ENCODE data around the gene CXXC5. TPM values are rescaled to one million over a fixed set of nuclear protein-coding genes. Genes with fewer than 3 reads are reported as not detected.
A peak's percentile ranks its signal among the peaks of the same experiment; 100 is the strongest.

CXXC5 gene
- total RNA-seq, 4 donors from 2014 or later, result 26.5 to 50.7 (median 36.2) TPM

- Histone ChIP-seq H3K4me3 (no peak overlapping the region), H3K27me3 (no peaks in the 10 kb centered on the region), H3K9me3 (no peaks in the 10 kb centered on the region), H3K4me1 (peaks cover 13 to 42% (median 34%) of the 10 kb centered on the region in 4 donors), H3K27ac (peak overlapping the region; percentile 78 to 90 (median 85)), H3K36me3 (no peaks in the 10 kb centered on the region)
- TF ChIP-seq CTCF (IDR thresholded peaks at IDR 0.05) (no peak), POLR2A (IDR thresholded peaks at IDR 0.05) (no peak), EP300 (IDR thresholded peaks at IDR 0.05; ENCODE audit: low read depth) (no peak), POLR2AphosphoS5 (IDR thresholded peaks at IDR 0.05) (no peak)
- in situ Hi-C loops (cut with MboI; ENCODE audit: low pct_ligation_motif_present in 1 of 4, low pct_unique_long_range_greater_than_20kb in 1 of 4, low sequenced_read_pairs in 3 of 4), result no loop called here
- intact Hi-C loops (cut with DNase I; ENCODE audit: low total_unique reads), result no loop called here
- DNase-seq, result no peak
- 63 to 100% methylated on average over 1 to 2 of the region's 2 CpGs for WGBS, 2 donors (ENCODE audit: low coverage in 1 of 2)
Observed at GRCh38 chr5:139667001-139667729, 19.0 kb downstream of the CXXC5 start.

GRCh38 chr5:139667730-139668063 is 19.5 kb downstream of the CXXC5 start:
- TF ChIP-seq CTCF (IDR thresholded peaks at IDR 0.05) (peak in 1 of 5 experiments; percentile 16), EP300 (IDR thresholded peaks at IDR 0.05; ENCODE audit: low read depth) (no peak)
- no peak for DNase-seq
- peak overlapping the region in 3 of 4 donors; percentile 42 to 49 (median 44) for H3K4me3 ChIP-seq
- no peaks in the 10 kb centered on the region for H3K36me3 ChIP-seq
- H3K27me3 ChIP-seq, result no peaks in the 10 kb centered on the region
- H3K9me3 ChIP-seq, result no peaks in the 10 kb centered on the region
- in situ Hi-C loops (cut with MboI; ENCODE audit: low pct_ligation_motif_present in 1 of 4, low pct_unique_long_range_greater_than_20kb in 1 of 4, low sequenced_read_pairs in 3 of 4), result no loop called here
- WGBS, 2 donors (ENCODE audit: low coverage in 1 of 2), result 58 to 67% methylated on average over 4 to 5 of the region's 5 CpGs
- peaks cover 13 to 43% (median 34%) of the 10 kb centered on the region in 4 donors for H3K4me1 ChIP-seq
- peak overlapping the region; percentile 78 to 90 (median 85) for H3K27ac ChIP-seq
- intact Hi-C loops (cut with DNase I; ENCODE audit: low total_unique reads), result no loop called here

GRCh38 chr5:139668064-139668880 is 20.1 kb downstream of the CXXC5 start:
- Histone ChIP-seq H3K4me1 (peaks cover 13 to 43% (median 34%) of the 10 kb centered on the region in 4 donors), H3K27me3 (no peaks in the 10 kb centered on the region), H3K36me3 (no peaks in the 10 kb centered on the region), H3K9me3 (no peaks in the 10 kb centered on the region), H3K27ac (peak overlapping the region; percentile 78 to 90 (median 85)), H3K4me3 (peak overlapping the region; percentile 2 to 49 (median 43))
- no peak for DNase-seq
- WGBS, 2 donors (ENCODE audit: low coverage in 1 of 2), result 18 to 100% methylated on average over 1 to 49 of the region's 55 CpGs
- TF ChIP-seq POLR2A (IDR thresholded peaks at IDR 0.05), result no peak
- TF ChIP-seq POLR2AphosphoS5 (IDR thresholded peaks at IDR 0.05), result peak in 2 of 3 donors; percentile 11
- intact Hi-C loops (cut with DNase I; ENCODE audit: low total_unique reads) (no loop called here), in situ Hi-C loops (cut with MboI; ENCODE audit: low pct_ligation_motif_present in 1 of 4, low pct_unique_long_range_greater_than_20kb in 1 of 4, low sequenced_read_pairs in 3 of 4) (no loop called here)

- no peaks in the 10 kb centered on the region for H3K36me3 ChIP-seq
- TF ChIP-seq EP300 (IDR thresholded peaks at IDR 0.05; ENCODE audit: low read depth) (no peak), POLR2AphosphoS5 (IDR thresholded peaks at IDR 0.05) (no peak), POLR2A (IDR thresholded peaks at IDR 0.05) (no peak), CTCF (IDR thresholded peaks at IDR 0.05) (no peak)
- peak overlapping the region; percentile 78 to 90 (median 85) for H3K27ac ChIP-seq
- no peaks in the 10 kb centered on the region for H3K9me3 ChIP-seq
- intact Hi-C loops (cut with DNase I; ENCODE audit: low total_unique reads), result no loop called here
- peak overlapping the region in 1 of 4 donors; percentile 49 for H3K4me3 ChIP-seq
- no peak for DNase-seq
- in situ Hi-C loops (cut with MboI; ENCODE audit: low pct_ligation_motif_present in 1 of 4, low pct_unique_long_range_greater_than_20kb in 1 of 4, low sequenced_read_pairs in 3 of 4), result no loop called here
- peaks cover 13 to 47% (median 33%) of the 10 kb centered on the region in 4 donors for H3K4me1 ChIP-seq
- 83% methylated on average over 18 of the region's 18 CpGs; no CpG with 5 or more reads in 1 of the 2 donors for WGBS, 2 donors (ENCODE audit: low coverage in 1 of 2)
- no peaks in the 10 kb centered on the region for H3K27me3 ChIP-seq
Observed at GRCh38 chr5:139668924-139669661, 20.9 kb downstream of the CXXC5 start.
